ENCODE results near the gene ALPK3. TPM values are rescaled to one million over a fixed set of nuclear protein-coding genes. Genes with fewer than 3 reads are reported as not detected.

The ALPK3 gene
- total RNA-seq, 1 experiment from 2014 or later: 0.03 TPM

- in situ Hi-C loops (cut with HindIII; ENCODE audit: low pct_unique_long_range_greater_than_20kb, low sequenced_read_pairs): no loop called here
- DNase-seq (ENCODE audit: low read depth, low spot score): no peak
Observed at GRCh38 chr15:84814916-84815315, 2.2 kb upstream of the ALPK3 start.

DNA sequence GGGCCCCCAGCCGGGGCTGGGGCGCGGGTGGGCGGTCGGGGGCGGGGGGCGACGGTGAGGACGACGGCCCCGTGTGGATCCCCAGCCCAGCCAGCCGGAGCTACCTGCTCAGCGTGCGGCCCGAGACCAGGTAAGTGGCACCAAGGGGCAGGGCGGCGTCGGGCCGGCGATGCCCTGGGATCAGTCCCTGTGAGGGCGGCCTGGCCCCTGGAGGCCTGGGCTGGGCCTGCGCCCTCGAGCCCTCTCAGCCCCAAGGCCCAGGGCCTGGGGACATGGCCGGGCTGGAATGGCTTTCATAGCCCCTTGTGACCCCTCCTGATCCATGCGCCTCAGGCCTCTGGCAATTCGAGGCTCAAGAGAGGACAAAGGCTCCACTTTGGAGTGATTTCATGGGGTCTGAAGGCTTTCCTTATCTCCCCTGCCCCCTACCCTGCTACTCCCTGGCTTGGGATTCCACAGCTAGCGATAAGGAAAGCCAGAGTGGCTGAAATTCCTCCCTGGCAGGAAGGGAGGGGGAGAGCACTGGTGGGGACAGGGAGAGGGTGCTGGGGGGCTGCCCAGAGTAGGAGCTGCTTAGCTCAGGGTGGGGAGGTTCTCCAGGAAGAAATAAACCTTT lies 418 bp downstream of the ALPK3 start:
- DNase-seq (ENCODE audit: low read depth, low spot score): no peak
- in situ Hi-C loops (cut with HindIII; ENCODE audit: low pct_unique_long_range_greater_than_20kb, low sequenced_read_pairs): no loop called here

- in situ Hi-C loops (cut with HindIII; ENCODE audit: low pct_unique_long_range_greater_than_20kb, low sequenced_read_pairs): no loop called here
- peak; percentile 19 for DNase-seq (ENCODE audit: low read depth, low spot score)
Observed at GRCh38 chr15:84818261-84819131, 1.3 kb downstream of the ALPK3 start.

DNA sequence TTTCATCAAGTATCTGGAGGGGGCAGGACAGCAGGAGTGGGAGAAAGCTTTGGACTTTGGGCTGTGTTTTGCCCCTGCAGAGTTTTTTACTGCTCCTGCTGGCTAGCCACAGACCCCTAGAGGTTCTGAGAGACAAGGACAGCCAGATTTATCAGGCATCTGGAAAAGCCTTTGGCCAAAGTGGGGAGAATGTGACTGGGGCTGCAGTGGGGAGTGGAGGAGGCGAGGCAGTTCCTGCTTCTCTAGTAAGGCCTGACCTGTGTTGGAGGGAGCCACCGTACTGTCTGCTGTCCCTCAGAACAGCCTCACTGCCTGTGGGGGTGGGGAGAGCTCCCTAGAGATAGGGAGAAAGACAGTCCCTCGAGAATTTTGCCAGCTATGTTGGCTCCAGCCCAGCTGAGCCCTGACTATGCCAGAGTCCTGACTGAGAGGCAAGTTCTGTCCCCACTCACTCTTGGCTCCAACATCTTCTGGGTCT lies 2.2 kb downstream of the ALPK3 start:
- DNase-seq (ENCODE audit: low read depth, low spot score): no peak
- in situ Hi-C loops (cut with HindIII; ENCODE audit: low pct_unique_long_range_greater_than_20kb, low sequenced_read_pairs): no loop called here

DNA sequence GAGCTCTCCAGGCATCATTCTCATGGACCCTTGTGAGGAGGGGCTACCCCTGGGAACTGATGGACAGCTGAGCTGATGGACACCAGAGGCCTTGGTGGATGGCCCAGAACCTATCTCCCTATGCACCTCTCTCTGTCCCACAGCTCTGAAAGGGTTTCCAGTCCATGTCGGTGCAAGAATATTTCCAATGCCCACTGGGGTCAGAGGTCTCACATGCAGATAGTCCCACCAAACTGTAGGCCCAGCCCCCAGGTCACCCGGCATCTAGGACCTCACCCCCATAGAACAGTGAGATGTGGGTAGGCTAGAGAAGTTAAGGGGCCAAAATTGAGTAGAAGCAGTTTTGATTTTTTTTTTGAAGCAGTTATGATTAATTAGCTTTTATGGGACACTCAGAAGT lies 2.6 kb downstream of the ALPK3 start:
- no peak for DNase-seq (ENCODE audit: low read depth, low spot score)
- in situ Hi-C loops (cut with HindIII; ENCODE audit: low pct_unique_long_range_greater_than_20kb, low sequenced_read_pairs): no loop called here

DNA sequence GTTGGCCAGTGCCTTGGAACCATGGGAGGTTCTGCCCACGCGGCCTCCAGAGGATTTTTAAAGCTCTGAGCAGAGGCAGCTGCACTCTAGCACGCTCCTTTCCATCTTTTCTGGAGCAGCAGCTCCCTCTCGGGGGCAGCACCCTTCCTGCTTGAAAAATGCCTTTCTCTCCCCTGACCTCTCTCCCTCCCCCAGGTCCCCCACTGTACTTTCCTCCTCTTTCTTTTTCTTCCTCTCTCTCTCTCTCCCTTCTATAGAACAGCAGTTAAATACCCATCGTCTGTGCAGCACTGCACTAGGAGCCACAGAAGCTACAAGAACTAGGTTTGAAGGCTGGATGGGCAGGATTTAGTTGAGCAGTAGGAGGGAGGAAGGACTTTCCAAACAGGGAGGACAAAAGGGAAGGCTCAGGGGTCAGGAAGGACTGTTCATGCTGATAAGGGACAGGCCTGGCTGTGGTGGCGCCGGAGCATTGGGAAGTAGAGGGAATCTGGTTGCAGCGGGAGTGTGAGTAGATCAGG lies 4.4 kb downstream of the ALPK3 start:
- in situ Hi-C loops (cut with HindIII; ENCODE audit: low pct_unique_long_range_greater_than_20kb, low sequenced_read_pairs): no loop called here
- DNase-seq (ENCODE audit: low read depth, low spot score): peak; percentile 47

GRCh38 chr15:84822653-84823281 lies 5.6 kb downstream of the ALPK3 start:
- no peak for DNase-seq (ENCODE audit: low read depth, low spot score)
- in situ Hi-C loops (cut with HindIII; ENCODE audit: low pct_unique_long_range_greater_than_20kb, low sequenced_read_pairs): no loop called here

DNA sequence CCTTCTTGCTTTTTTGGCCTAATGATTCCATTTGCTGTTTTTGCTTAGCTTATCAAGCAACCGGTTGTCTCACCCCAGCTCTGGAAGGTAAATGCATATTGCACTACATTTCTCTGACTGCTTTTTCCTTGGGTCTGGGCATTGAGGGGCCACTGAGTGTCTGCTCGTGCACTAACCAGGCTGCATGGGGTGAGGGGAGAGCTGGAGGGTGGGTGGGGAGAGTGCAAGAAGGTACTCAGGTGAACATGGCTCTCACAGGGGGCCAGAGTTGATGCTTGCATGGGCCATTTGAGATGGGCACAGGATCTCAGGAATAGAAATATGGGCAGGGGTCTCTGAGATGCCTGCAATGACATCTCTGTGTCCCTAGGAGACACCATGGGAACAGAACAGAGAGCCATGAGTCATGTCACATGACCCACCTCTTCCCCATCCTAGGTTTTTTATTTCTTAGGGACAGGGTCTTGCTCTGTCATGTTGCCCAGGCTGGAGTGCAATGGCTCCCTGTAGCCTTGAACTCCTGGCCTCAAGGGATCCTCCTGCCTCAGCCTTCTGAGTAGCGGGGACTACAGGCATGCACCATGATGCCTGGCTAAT lies 6.2 kb downstream of the ALPK3 start:
- in situ Hi-C loops (cut with HindIII; ENCODE audit: low pct_unique_long_range_greater_than_20kb, low sequenced_read_pairs): no loop called here
- DNase-seq (ENCODE audit: low read depth, low spot score): no peak

- in situ Hi-C loops (cut with HindIII; ENCODE audit: low pct_unique_long_range_greater_than_20kb, low sequenced_read_pairs): no loop called here
- no peak for DNase-seq (ENCODE audit: low read depth, low spot score)
Observed at GRCh38 chr15:84824260-84825007, 7.3 kb downstream of the ALPK3 start.

- in situ Hi-C loops (cut with HindIII; ENCODE audit: low pct_unique_long_range_greater_than_20kb, low sequenced_read_pairs): no loop called here
Observed at GRCh38 chr15:84826369-84826823, 9.2 kb downstream of the ALPK3 start.

DNA sequence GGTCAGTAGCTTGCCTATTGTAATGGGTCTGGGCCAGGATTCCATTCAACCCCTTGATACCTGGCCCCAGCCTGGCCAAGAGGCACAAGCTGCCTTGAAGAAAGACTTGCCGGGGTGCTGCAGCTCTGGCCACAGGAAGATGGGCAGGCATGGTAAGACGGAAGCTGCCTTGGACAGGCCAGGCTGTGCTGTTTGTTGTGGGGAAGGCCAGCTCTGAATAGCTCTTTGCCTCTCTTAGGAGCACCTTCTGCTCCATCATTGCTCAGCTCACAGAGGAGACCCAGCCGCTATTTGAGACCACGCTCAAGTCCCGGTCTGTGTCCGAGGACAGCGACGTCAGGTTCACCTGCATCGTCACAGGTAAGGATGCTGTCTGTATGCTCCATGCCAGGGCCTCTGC lies 10.1 kb downstream of the ALPK3 start:
- in situ Hi-C loops (cut with HindIII; ENCODE audit: low pct_unique_long_range_greater_than_20kb, low sequenced_read_pairs): no loop called here
- DNase-seq (ENCODE audit: low read depth, low spot score): no peak

More at GRCh38 chr15:84826369-84826823, 9.2 kb downstream of the ALPK3 start:
- DNase-seq (ENCODE audit: low read depth, low spot score): peak; percentile 65

GRCh38 chr15:84828086-84828908 lies 11.1 kb downstream of the ALPK3 start:
- no peak for DNase-seq (ENCODE audit: low read depth, low spot score)
- in situ Hi-C loops (cut with HindIII; ENCODE audit: low pct_unique_long_range_greater_than_20kb, low sequenced_read_pairs): no loop called here

DNA sequence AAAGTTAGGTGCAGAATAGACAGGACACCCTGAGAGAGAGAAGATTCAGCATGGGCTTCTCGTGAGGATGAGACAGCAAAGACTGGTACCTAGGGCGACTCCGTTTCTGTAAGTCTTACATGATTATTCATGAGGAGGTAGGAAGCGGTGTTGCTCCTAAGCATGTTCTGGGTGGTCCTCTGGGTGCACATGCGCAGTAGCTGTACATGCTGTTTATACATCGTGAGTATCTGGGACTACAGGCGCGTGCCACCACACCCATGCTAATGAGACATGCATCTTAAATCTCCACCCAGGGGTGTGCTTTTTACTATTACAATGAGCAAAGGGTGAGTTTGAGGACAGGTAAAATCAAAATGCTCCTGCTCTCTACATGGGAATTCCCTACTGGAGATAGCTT lies 12.3 kb downstream of the ALPK3 start:
- in situ Hi-C loops (cut with HindIII; ENCODE audit: low pct_unique_long_range_greater_than_20kb, low sequenced_read_pairs): no loop called here
- no peak for DNase-seq (ENCODE audit: low read depth, low spot score)

- in situ Hi-C loops (cut with HindIII; ENCODE audit: low pct_unique_long_range_greater_than_20kb, low sequenced_read_pairs): no loop called here
- DNase-seq (ENCODE audit: low read depth, low spot score): no peak
Observed at GRCh38 chr15:84830036-84830435, 12.9 kb downstream of the ALPK3 start.

DNA sequence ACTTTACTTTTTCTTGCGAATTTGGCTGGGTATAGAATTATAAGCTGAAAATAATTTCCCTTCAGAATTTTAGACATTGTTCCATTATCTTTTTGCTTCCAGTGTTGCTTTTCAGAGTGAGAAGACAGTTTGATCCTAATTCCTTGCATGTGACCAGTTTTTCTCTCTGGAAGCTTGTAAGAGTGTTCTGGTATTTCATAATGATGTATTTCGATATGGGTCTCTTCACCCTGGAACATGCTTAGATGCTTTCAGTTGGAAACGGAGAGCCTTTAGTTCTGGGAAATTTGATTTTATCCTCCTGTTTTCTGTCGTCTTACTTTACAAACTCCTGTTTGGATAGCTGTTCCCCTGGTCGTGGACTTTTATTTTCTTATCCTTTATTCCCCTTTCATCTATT lies 13.9 kb downstream of the ALPK3 start:
- in situ Hi-C loops (cut with HindIII; ENCODE audit: low pct_unique_long_range_greater_than_20kb, low sequenced_read_pairs): no loop called here
- DNase-seq (ENCODE audit: low read depth, low spot score): no peak

- in situ Hi-C loops (cut with HindIII; ENCODE audit: low pct_unique_long_range_greater_than_20kb, low sequenced_read_pairs): no loop called here
- no peak for DNase-seq (ENCODE audit: low read depth, low spot score)
Observed at GRCh38 chr15:84831613-84832012, 14.5 kb downstream of the ALPK3 start.
